CD4-positive, alpha-beta T cell treated with Interleukin-4 for 1 hour (primary cell): Measurements from ENCODE around the gene CDH4.

Source experiments
- DNase-seq, 2 donors: peaks; one replicate each; pipeline ENCODE4 v3.0.0-alpha.2; 2020 to 2022

CDH4 gene

GRCh38 chr20:61746147-61746646 lies 494.1 kb downstream of the CDH4 start:
- DNase-seq = no peak

GRCh38 chr20:61746781-61747180 lies 494.7 kb downstream of the CDH4 start:
- DNase-seq = no peak

GRCh38 chr20:61748376-61748775 lies 496.3 kb downstream of the CDH4 start:
- DNase-seq = no peak

GRCh38 chr20:61749406-61750075 lies 497.5 kb downstream of the CDH4 start:
- no peak for DNase-seq

- no peak for DNase-seq
Measured at GRCh38 chr20:61750093-61750492, 498.0 kb downstream of the CDH4 start.

- no peak for DNase-seq
Measured at GRCh38 chr20:61752576-61752975, 500.5 kb downstream of the CDH4 start.

GRCh38 chr20:61753316-61753942 lies 501.4 kb downstream of the CDH4 start:
- no peak for DNase-seq

GRCh38 chr20:61753987-61754956 lies 502.2 kb downstream of the CDH4 start:
- DNase-seq = no peak

- DNase-seq = no peak
Measured at GRCh38 chr20:61754976-61755778, 503.1 kb downstream of the CDH4 start.

- DNase-seq = no peak
Measured at GRCh38 chr20:61755971-61756845, 504.1 kb downstream of the CDH4 start.

GRCh38 chr20:61756966-61757677 lies 505.1 kb downstream of the CDH4 start:
- no peak for DNase-seq

- DNase-seq = no peak
Measured at GRCh38 chr20:61757678-61758563, 505.9 kb downstream of the CDH4 start.

- no peak for DNase-seq
Measured at GRCh38 chr20:61758564-61759200, 506.6 kb downstream of the CDH4 start.

GRCh38 chr20:61759286-61760065 lies 507.4 kb downstream of the CDH4 start:
- no peak for DNase-seq

- DNase-seq = no peak
Measured at GRCh38 chr20:61760321-61760720, 508.3 kb downstream of the CDH4 start.

GRCh38 chr20:61760731-61761130 lies 508.7 kb downstream of the CDH4 start:
- DNase-seq = no peak

GRCh38 chr20:61761453-61762166 lies 509.5 kb downstream of the CDH4 start:
- no peak for DNase-seq
